HepG2 (cell line): ENCODE data around the gene ANTKMT. TPM values are rescaled to one million over a fixed set of nuclear protein-coding genes. Genes with fewer than 3 reads are reported as not detected.
A peak's percentile ranks its signal among the peaks of the same experiment; 100 is the strongest.

Source experiments
- ARID2 ChIP-seq: sonication (generic); formaldehyde crosslinking; IDR thresholded peaks from 2 replicates; pipeline ENCODE4 v1.8.1; 2022; ENCODE audit warnings: mild to moderate bottlenecking, missing genetic modification reagents, borderline replicate concordance
- ATF7-NPFF ChIP-seq: sonication (generic); formaldehyde crosslinking; IDR thresholded peaks from 2 replicates; pipeline ENCODE4 v1.8.1; 2023; ENCODE audit warnings: mild to moderate bottlenecking, low read depth, missing genetic modification reagents, moderate library complexity
- CBX2 ChIP-seq, 2 experiments: fragments of 200-600 bp in 1 of 2; sonication (generic); formaldehyde crosslinking in 1 of 2; IDR thresholded peaks; 2 replicates each; pipeline versions ENCODE4 v1.7.0 to v1.8.1; 2018 to 2022; ENCODE audit warnings: low read depth in 2 of 2, low read length in 1 of 2, mild to moderate bottlenecking in 1 of 2, missing genetic modification reagents in 1 of 2
- DNMT1 ChIP-seq: sonication (generic); formaldehyde crosslinking; IDR thresholded peaks from 2 replicates; pipeline ENCODE4 v1.5.1; 2020; ENCODE audit warnings: mild to moderate bottlenecking, missing genetic modification reagents
- HES4 ChIP-seq: sonication (generic); formaldehyde crosslinking; IDR thresholded peaks from 2 replicates; pipeline ENCODE4 v1.9.0; 2021; ENCODE audit warnings: mild to moderate bottlenecking, missing genetic modification reagents, borderline replicate concordance
- KDM1A ChIP-seq: IDR thresholded peaks from 2 replicates; pipeline ENCODE4 v1.6.1; 2016; ENCODE audit warnings: missing compliant biosample characterization
- MTA3 ChIP-seq: sonication (generic); formaldehyde crosslinking; IDR thresholded peaks from 2 replicates; pipeline ENCODE4 v1.4.0; 2020; ENCODE audit warnings: missing genetic modification reagents
- PITX1 ChIP-seq: sonication (generic); formaldehyde crosslinking; IDR thresholded peaks from 2 replicates; pipeline ENCODE4 v1.5.1; 2020; ENCODE audit warnings: mild to moderate bottlenecking, missing genetic modification reagents
- SCMH1 ChIP-seq: sonication (generic); formaldehyde crosslinking; IDR thresholded peaks from 2 replicates; pipeline ENCODE4 v1.9.0; 2021; ENCODE audit warnings: missing genetic modification reagents, mild to moderate bottlenecking, borderline replicate concordance
- STAT5B ChIP-seq: sonication (generic); formaldehyde crosslinking; IDR thresholded peaks from 2 replicates; pipeline ENCODE4 v1.4.0; 2020; ENCODE audit warnings: missing genetic modification reagents
- ZKSCAN8 ChIP-seq: IDR thresholded peaks from 2 replicates; pipeline ENCODE4 v1.6.1; 2016; ENCODE audit warnings: borderline replicate concordance, missing genetic modification reagents, missing compliant biosample characterization
- ZNF224 ChIP-seq: sonication (generic); formaldehyde crosslinking; IDR thresholded peaks from 2 replicates; pipeline ENCODE4 v1.5.0; 2020; ENCODE audit warnings: mild to moderate bottlenecking, missing genetic modification reagents
- ZNF260 ChIP-seq: sonication (generic); formaldehyde crosslinking; IDR thresholded peaks from 2 replicates; pipeline ENCODE4 v1.4.0; 2020; ENCODE audit warnings: missing genetic modification reagents, low read depth, mild to moderate bottlenecking, borderline replicate concordance
- ZNF335 ChIP-seq: sonication (generic); formaldehyde crosslinking; IDR thresholded peaks from 2 replicates; pipeline ENCODE4 v1.4.0; 2020; ENCODE audit warnings: missing genetic modification reagents
- polyA plus RNA-seq, 8 experiments: library from polyadenylated mRNA; depleted of rRNA in 3 of 8; stranded (reverse) in 7 of 8; unstranded in 1 of 8; fragments of >200 nt; fragmentation: Illumina TruSeq in 4 of 8; extraction: Trizol in 4 of 8; gene quantifications; 2 replicates each; pipeline versions ENCODE4 v1.2.1 to v1.2.3, GENCODE V29; 2011 to 2016; ENCODE audit warnings: low read depth in 4 of 8, missing spikeins in 1 of 8, mixed read lengths in 1 of 8; ENCODE audit not compliant: insufficient read depth in 1 of 8
- total RNA-seq, 5 experiments: library from RNA; depleted of rRNA; stranded (reverse); fragments of >200 nt; fragmentation: Illumina TruSeq; extraction: Trizol; gene quantifications; 2 replicates each; pipeline ENCODE4 v1.2.3, GENCODE V29; 2016; ENCODE audit warnings: low read depth in 1 of 5
- TF ChIP-seq, protein P1 (sequence below): fragments of 450-650 bp; IDR thresholded peaks from 2 replicates; pipeline ENCODE4 v1.6.1; 2017; ENCODE audit warnings: mild to moderate bottlenecking
- TF ChIP-seq, protein P2 (sequence below): sonication (generic); formaldehyde crosslinking; IDR thresholded peaks from 2 replicates; pipeline ENCODE4 v1.4.0; 2020; ENCODE audit warnings: mild to moderate bottlenecking, missing genetic modification reagents
- TF ChIP-seq, protein P3 (sequence below): sonication (generic); formaldehyde crosslinking; IDR thresholded peaks from 2 replicates; pipeline ENCODE4 v1.5.0; 2020; ENCODE audit warnings: mild to moderate bottlenecking, missing genetic modification reagents, borderline replicate concordance

The ANTKMT gene
- total and polyA plus RNA-seq, 2 of the 13 experiments (the other 11 are each of a cell fraction or from before 2014, with no cell fraction given), result 7.5 to 47.8 TPM

DNA sequence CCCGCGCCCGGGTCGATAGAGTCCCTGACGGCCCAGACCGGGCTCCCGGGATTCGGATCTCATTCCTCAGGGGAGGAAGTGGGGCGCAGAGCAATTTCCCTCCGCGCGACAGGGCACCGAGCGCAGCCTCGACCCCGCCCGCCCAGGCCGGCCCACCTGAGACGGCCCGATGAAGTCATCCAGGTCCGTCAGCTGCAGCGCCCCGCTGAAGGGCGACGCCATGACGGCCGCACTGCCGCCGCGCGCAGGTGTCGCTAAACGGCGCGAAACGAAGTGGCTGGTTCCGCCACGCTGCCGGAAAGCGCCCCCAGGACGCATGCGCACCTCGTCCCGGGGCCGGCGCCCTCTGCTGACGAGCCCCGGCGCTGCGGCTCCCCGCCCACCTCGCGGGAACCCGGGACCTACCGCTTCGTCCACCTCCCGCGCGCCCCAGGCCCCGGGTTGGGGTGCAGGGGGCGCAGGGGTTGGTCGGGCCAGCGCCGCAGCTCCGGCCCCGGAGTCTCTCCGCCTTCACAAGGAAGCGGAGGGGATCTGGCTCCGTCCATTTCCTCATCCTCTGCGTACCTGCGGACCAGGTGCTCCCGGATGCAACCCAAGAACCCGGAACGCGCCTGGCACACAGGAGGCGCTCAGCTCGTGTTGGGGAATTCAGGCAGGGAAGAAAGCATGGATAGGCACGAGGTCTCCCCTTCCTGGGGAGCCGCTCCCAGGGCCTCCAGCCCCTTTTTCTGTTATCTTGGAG, 20.0 kb downstream of the ANTKMT start, which contains the start of gene CIAO3 (continued):
- TF ChIP-seq HES4 (CRISPR knock-in tag) (peak; percentile 83), SCMH1 (CRISPR knock-in tag) (no peak), CBX2 (IDR thresholded peaks at IDR 0.05; ENCODE audit: low read depth, low read length) (no peak), CBX2 (CRISPR knock-in tag; IDR thresholded peaks at IDR 0.05; ENCODE audit: low read depth) (no peak), PITX1 (no peak), ZNF260 (CRISPR knock-in tag) (no peak), ZNF335 (CRISPR knock-in tag) (peak; percentile 26; the same call in 1 of the 2 replicates), ATF7-NPFF (CRISPR knock-in tag) (peak; percentile 95), DNMT1 (CRISPR knock-in tag) (peak; percentile 46; the same call in 1 of the 2 replicates), ZKSCAN8 (peak; percentile 80; the same call in 1 of the 2 replicates), MTA3 (CRISPR knock-in tag) (no peak), STAT5B (CRISPR knock-in tag) (no peak), KDM1A (CRISPR knock-in tag) (no peak; the same call in 1 of the 2 replicates), ZNF224 (CRISPR knock-in tag) (no peak), ARID2 (CRISPR knock-in tag) (peak; percentile 52; the same call in 1 of the 2 replicates)
- TF ChIP-seq, protein P1, sequence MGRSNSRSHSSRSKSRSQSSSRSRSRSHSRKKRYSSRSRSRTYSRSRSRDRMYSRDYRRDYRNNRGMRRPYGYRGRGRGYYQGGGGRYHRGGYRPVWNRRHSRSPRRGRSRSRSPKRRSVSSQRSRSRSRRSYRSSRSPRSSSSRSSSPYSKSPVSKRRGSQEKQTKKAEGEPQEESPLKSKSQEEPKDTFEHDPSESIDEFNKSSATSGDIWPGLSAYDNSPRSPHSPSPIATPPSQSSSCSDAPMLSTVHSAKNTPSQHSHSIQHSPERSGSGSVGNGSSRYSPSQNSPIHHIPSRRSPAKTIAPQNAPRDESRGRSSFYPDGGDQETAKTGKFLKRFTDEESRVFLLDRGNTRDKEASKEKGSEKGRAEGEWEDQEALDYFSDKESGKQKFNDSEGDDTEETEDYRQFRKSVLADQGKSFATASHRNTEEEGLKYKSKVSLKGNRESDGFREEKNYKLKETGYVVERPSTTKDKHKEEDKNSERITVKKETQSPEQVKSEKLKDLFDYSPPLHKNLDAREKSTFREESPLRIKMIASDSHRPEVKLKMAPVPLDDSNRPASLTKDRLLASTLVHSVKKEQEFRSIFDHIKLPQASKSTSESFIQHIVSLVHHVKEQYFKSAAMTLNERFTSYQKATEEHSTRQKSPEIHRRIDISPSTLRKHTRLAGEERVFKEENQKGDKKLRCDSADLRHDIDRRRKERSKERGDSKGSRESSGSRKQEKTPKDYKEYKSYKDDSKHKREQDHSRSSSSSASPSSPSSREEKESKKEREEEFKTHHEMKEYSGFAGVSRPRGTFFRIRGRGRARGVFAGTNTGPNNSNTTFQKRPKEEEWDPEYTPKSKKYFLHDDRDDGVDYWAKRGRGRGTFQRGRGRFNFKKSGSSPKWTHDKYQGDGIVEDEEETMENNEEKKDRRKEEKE, result no peak
- TF ChIP-seq, protein P2, sequence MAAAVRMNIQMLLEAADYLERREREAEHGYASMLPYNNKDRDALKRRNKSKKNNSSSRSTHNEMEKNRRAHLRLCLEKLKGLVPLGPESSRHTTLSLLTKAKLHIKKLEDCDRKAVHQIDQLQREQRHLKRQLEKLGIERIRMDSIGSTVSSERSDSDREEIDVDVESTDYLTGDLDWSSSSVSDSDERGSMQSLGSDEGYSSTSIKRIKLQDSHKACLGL (CRISPR knock-in tag), result peak; percentile 80
- TF ChIP-seq, protein P3, sequence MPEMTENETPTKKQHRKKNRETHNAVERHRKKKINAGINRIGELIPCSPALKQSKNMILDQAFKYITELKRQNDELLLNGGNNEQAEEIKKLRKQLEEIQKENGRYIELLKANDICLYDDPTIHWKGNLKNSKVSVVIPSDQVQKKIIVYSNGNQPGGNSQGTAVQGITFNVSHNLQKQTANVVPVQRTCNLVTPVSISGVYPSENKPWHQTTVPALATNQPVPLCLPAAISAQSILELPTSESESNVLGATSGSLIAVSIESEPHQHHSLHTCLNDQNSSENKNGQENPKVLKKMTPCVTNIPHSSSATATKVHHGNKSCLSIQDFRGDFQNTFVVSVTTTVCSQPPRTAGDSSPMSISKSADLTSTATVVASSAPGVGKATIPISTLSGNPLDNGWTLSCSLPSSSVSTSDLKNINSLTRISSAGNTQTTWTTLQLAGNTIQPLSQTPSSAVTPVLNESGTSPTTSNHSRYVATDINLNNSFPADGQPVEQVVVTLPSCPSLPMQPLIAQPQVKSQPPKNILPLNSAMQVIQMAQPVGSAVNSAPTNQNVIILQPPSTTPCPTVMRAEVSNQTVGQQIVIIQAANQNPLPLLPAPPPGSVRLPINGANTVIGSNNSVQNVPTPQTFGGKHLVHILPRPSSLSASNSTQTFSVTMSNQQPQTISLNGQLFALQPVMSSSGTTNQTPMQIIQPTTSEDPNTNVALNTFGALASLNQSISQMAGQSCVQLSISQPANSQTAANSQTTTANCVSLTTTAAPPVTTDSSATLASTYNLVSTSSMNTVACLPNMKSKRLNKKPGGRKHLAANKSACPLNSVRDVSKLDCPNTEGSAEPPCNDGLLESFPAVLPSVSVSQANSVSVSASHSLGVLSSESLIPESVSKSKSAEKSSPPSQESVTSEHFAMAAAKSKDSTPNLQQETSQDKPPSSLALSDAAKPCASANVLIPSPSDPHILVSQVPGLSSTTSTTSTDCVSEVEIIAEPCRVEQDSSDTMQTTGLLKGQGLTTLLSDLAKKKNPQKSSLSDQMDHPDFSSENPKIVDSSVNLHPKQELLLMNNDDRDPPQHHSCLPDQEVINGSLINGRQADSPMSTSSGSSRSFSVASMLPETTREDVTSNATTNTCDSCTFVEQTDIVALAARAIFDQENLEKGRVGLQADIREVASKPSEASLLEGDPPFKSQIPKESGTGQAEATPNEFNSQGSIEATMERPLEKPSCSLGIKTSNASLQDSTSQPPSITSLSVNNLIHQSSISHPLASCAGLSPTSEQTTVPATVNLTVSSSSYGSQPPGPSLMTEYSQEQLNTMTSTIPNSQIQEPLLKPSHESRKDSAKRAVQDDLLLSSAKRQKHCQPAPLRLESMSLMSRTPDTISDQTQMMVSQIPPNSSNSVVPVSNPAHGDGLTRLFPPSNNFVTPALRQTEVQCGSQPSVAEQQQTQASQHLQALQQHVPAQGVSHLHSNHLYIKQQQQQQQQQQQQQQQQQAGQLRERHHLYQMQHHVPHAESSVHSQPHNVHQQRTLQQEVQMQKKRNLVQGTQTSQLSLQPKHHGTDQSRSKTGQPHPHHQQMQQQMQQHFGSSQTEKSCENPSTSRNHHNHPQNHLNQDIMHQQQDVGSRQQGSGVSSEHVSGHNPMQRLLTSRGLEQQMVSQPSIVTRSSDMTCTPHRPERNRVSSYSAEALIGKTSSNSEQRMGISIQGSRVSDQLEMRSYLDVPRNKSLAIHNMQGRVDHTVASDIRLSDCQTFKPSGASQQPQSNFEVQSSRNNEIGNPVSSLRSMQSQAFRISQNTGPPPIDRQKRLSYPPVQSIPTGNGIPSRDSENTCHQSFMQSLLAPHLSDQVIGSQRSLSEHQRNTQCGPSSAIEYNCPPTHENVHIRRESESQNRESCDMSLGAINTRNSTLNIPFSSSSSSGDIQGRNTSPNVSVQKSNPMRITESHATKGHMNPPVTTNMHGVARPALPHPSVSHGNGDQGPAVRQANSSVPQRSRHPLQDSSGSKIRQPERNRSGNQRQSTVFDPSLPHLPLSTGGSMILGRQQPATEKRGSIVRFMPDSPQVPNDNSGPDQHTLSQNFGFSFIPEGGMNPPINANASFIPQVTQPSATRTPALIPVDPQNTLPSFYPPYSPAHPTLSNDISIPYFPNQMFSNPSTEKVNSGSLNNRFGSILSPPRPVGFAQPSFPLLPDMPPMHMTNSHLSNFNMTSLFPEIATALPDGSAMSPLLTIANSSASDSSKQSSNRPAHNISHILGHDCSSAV (CRISPR knock-in tag), result no peak
